ENCODE data around the gene TNNI2. TPM values are rescaled to one million over a fixed set of nuclear protein-coding genes. Genes with fewer than 3 reads are reported as not detected.

TNNI2 gene
- total RNA-seq, 2 experiments from 2014 or later: 2.5 to 14.3 TPM

- no peak overlapping the region for H3K4me2 ChIP-seq (ENCODE audit: low read length)
- H3K36me3 ChIP-seq (ENCODE audit: insufficient read depth, low read length): no peaks in the 10 kb centered on the region
- DNase-seq (ENCODE audit: low spot score): no peak
- no peaks in the 10 kb centered on the region for H3K9me3 ChIP-seq (ENCODE audit: low read length)
- H3K79me2 ChIP-seq (ENCODE audit: insufficient read depth, low read depth, low read length): no peaks in the 10 kb centered on the region
- no peaks in the 10 kb centered on the region for H3K9me2 ChIP-seq (ENCODE audit: insufficient read depth, low read length)
- ChIA-PET POLR2A (no interaction called here), CTCF (ENCODE audit: unreplicated experiment) (interaction anchor here (0.6 kb wide), 1 partner anchor 9 kb away, joined by 6 read pairs; no protein-coding TSS in a partner anchor)
- intact Hi-C loops (cut with micrococcal nuclease; ENCODE audit: unreplicated experiment): no loop called here
- no peak overlapping the region for H2AFZ ChIP-seq (ENCODE audit: low read length)
- BruUV-seq (replicated peaks): no TSS peak
- H3K4me3 ChIP-seq (ENCODE audit: low read depth, low read length, poor library complexity, severe bottlenecking): no peak overlapping the region
- H4K20me1 ChIP-seq (ENCODE audit: insufficient read depth, low read length): no peaks in the 10 kb centered on the region
- no peaks in the 10 kb centered on the region for H3K4me1 ChIP-seq (ENCODE audit: insufficient read depth, low read length, poor library complexity, severe bottlenecking)
- H3K27ac ChIP-seq (ENCODE audit: low read depth, low read length, poor library complexity, severe bottlenecking): no peak overlapping the region
- TF ChIP-seq EZH2phosphoT487 (IDR thresholded peaks at IDR 0.05; ENCODE audit: borderline replicate concordance, low read depth, low read length) (no peak), CTCF (conservative IDR thresholded peaks at IDR 0.05; ENCODE audit: low read length) (no peak)
Observed at GRCh38 chr11:1825785-1826451, 12.9 kb upstream of the TNNI2 start.

DNA sequence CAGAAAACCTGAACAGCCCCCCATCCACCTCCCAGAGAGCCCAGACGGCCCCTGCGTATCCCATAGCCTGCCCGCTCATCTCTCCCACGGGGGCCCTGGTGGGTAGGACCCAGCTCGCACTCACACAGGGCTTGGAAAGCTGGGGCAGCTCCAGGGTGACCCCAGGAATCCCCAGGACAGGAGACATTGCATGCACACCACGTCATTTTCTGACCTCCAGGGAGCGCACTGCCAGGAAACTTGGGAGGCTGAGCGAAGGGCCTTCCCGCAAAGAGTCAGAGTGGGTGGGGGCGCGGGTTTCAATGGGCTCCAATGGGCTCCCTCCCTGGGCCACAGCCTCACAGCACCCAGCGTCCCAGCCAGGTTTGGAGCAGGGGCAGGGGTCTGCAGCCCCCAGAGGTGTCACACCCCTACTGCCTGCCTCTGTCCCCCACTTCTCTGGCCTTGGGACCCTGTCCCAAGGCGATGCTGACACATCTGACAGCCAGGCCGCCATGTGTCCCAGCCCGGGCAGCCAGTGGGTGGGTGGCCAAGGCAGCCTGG is 12.2 kb upstream of the TNNI2 start:
- no peak overlapping the region for H3K4me2 ChIP-seq (ENCODE audit: low read length)
- no TSS peak for BruUV-seq (replicated peaks)

More for the DNA sequence above, 12.2 kb upstream of the TNNI2 start:
- Histone ChIP-seq H3K4me1 (ENCODE audit: insufficient read depth, low read length, poor library complexity, severe bottlenecking) (no peaks in the 10 kb centered on the region), H3K4me3 (ENCODE audit: low read depth, low read length, poor library complexity, severe bottlenecking) (no peak overlapping the region), H3K9me2 (ENCODE audit: insufficient read depth, low read length) (no peaks in the 10 kb centered on the region), H3K9me3 (ENCODE audit: low read length) (no peaks in the 10 kb centered on the region), H4K20me1 (ENCODE audit: insufficient read depth, low read length) (no peaks in the 10 kb centered on the region), H3K27ac (ENCODE audit: low read depth, low read length, poor library complexity, severe bottlenecking) (no peak overlapping the region), H2AFZ (ENCODE audit: low read length) (no peak overlapping the region), H3K79me2 (ENCODE audit: insufficient read depth, low read depth, low read length) (no peaks in the 10 kb centered on the region), H3K36me3 (ENCODE audit: insufficient read depth, low read length) (no peaks in the 10 kb centered on the region)
- CTCF ChIA-PET (ENCODE audit: unreplicated experiment): interaction anchor here (0.6 kb wide), 1 partner anchor 9 kb away, joined by 6 read pairs; no protein-coding TSS in a partner anchor
- intact Hi-C loops (cut with micrococcal nuclease; ENCODE audit: unreplicated experiment): no loop called here
- DNase-seq (ENCODE audit: low spot score): peak; percentile 12
- no peak for TF ChIP-seq EZH2phosphoT487 (IDR thresholded peaks at IDR 0.05; ENCODE audit: borderline replicate concordance, low read depth, low read length)
- TF ChIP-seq CTCF (conservative IDR thresholded peaks at IDR 0.05; ENCODE audit: low read length): peak; percentile 54
- POLR2A ChIA-PET: interaction anchor here (0.7 kb wide), 1 partner anchor 34 kb away, joined by 4 read pairs; no protein-coding TSS in a partner anchor

All from OCI-LY7 (cell line).